Adipose tissue (tissue), 3 donors: ENCODE data around the gene HMGCL. TPM values are rescaled to one million over a fixed set of nuclear protein-coding genes. Genes with fewer than 3 reads are reported as not detected.

Experiments used
- polyA plus RNA-seq, 3 donors: library from polyadenylated mRNA; stranded (reverse); fragments of 200-250 nt; gene quantifications; one replicate each; pipeline ENCODE4 v1.2.3, GENCODE V29; 2013
- donor health status: healthy with polysubstance abuse.
- donor health status: Bipolar disorder and iron deficiency.
- donor health status: healthy.

Gene HMGCL
- polyA plus RNA-seq, 3 donors, result 27.3 to 40.5 (median 38.9) TPM

Other genes with a start within 250 kb of the HMGCL start
- gene RPL11, start 133.6 kb downstream of the HMGCL start, polyA plus RNA-seq, result 1,000 to 10,000 TPM; 1,585 to 4,817 (median 2,703) TPM
- gene ELOA, start 82.0 kb downstream of the HMGCL start, polyA plus RNA-seq, result 10 to 100 TPM; 15.7 to 31.1 (median 24.2) TPM
- gene PITHD1, start 47.0 kb downstream of the HMGCL start, polyA plus RNA-seq, result 10 to 100 TPM; 23.6 to 41.9 (median 38.8) TPM
- gene LYPLA2, start 34.3 kb downstream of the HMGCL start, polyA plus RNA-seq, result 10 to 100 TPM; 29.9 to 46.0 (median 41.2) TPM
- 10 to 100 TPM; 12.8 to 36.2 (median 15.4) TPM for gene GALE, start 24.7 kb downstream of the HMGCL start, polyA plus RNA-seq
- gene FUCA1, start 42.9 kb upstream of the HMGCL start, polyA plus RNA-seq, result 10 to 100 TPM; 13.8 to 17.1 (median 14.5) TPM
- gene CNR2, start 87.9 kb upstream of the HMGCL start, polyA plus RNA-seq, result under 1 TPM; 0.03 to 0.11 (median 0.06) TPM
- gene PNRC2, start 134.4 kb upstream of the HMGCL start, polyA plus RNA-seq, result 100 to 1,000 TPM in 1 of 3 donors, 10 to 100 TPM in 2; 27.6 to 113 (median 85.2) TPM
- gene SRSF10, start 154.9 kb upstream of the HMGCL start, polyA plus RNA-seq, result 10 to 100 TPM; 27.4 to 61.7 (median 56.8) TPM